Osteocyte (in vitro differentiated cells): ENCODE results near the gene SYT5. TPM values are rescaled to one million over a fixed set of nuclear protein-coding genes. Genes with fewer than 3 reads are reported as not detected.
"Not testable (repeated sequence)": the region's sequence is repeated elsewhere in the genome, so short reads cannot be mapped to it uniquely, and the experiment has no call there.

Source experiments
- DNase-seq: peaks from one replicate; pipeline ENCODE4 v3.0.0; 2021; ENCODE audit warnings: mixed read lengths; ENCODE audit not compliant: unreplicated experiment; ENCODE audit errors: extremely low spot score
- H3K27ac Mint-ChIP-seq: one replicate; pipeline ENCODE4 v1.8.0; 2021; ENCODE audit warnings: mild to moderate bottlenecking, mixed read lengths; ENCODE audit not compliant: unreplicated experiment
- H3K27me3 Mint-ChIP-seq: one replicate; pipeline ENCODE4 v1.8.0; 2021; ENCODE audit warnings: mixed read lengths; ENCODE audit not compliant: unreplicated experiment
- H3K36me3 Mint-ChIP-seq: one replicate; pipeline ENCODE4 v1.8.0; 2021; ENCODE audit warnings: mixed read lengths; ENCODE audit not compliant: unreplicated experiment
- H3K4me1 Mint-ChIP-seq: one replicate; pipeline ENCODE4 v1.8.0; 2021; ENCODE audit warnings: mixed read lengths; ENCODE audit not compliant: unreplicated experiment
- H3K4me3 Mint-ChIP-seq: one replicate; pipeline ENCODE4 v1.8.0; 2021; ENCODE audit warnings: mild to moderate bottlenecking, moderate library complexity, mixed read lengths; ENCODE audit not compliant: unreplicated experiment
- H3K9me3 Mint-ChIP-seq: one replicate; pipeline ENCODE4 v1.8.0; 2021; ENCODE audit warnings: mixed read lengths; ENCODE audit not compliant: unreplicated experiment
- CTCF ChIP-seq: fragments of 200-600 bp; sonication (generic); IDR thresholded peaks from 2 replicates; pipeline ENCODE4 v1.5.0; 2021; ENCODE audit warnings: antibody characterized with exemption, mild to moderate bottlenecking, moderate library complexity
- total RNA-seq: library from RNA; stranded (reverse); gene quantifications from 2 replicates; pipeline ENCODE4 v1.2.1, GENCODE V29; 2021

Gene SYT5
- total RNA-seq, 1 donor from 2014 or later = not detected

GRCh38 chr19:55202199-55202598, 22.1 kb upstream of the SYT5 start:
- H3K27ac Mint-ChIP-seq, DNase-seq, H3K4me1 Mint-ChIP-seq, H3K36me3 Mint-ChIP-seq, H3K9me3 Mint-ChIP-seq, H3K4me3 Mint-ChIP-seq: not testable (repeated sequence)
- H3K27me3 Mint-ChIP-seq = peaks cover 21% of the 10 kb centered on the region
- peak; percentile 36 for TF ChIP-seq CTCF

GRCh38 chr19:55199620-55200204, 19.6 kb upstream of the SYT5 start:
- H3K4me3 Mint-ChIP-seq = no peak overlapping the region
- H3K9me3 Mint-ChIP-seq = no peaks in the 10 kb centered on the region
- H3K27me3 Mint-ChIP-seq = peaks cover 15% of the 10 kb centered on the region
- no peak for TF ChIP-seq CTCF
- no peak overlapping the region for H3K27ac Mint-ChIP-seq
- no peak for DNase-seq
- H3K4me1 Mint-ChIP-seq = no peaks in the 10 kb centered on the region
- no peaks in the 10 kb centered on the region for H3K36me3 Mint-ChIP-seq

- Mint-ChIP-seq H3K27ac (no peak overlapping the region), H3K4me3 (no peak overlapping the region), H3K9me3 (no peaks in the 10 kb centered on the region), H3K4me1 (no peaks in the 10 kb centered on the region), H3K36me3 (no peaks in the 10 kb centered on the region), H3K27me3 (peaks cover 13% of the 10 kb centered on the region)
- no peak for DNase-seq
- TF ChIP-seq CTCF = no peak
Observed at GRCh38 chr19:55198651-55199050, 18.6 kb upstream of the SYT5 start.

- H3K36me3 Mint-ChIP-seq = no peaks in the 10 kb centered on the region
- no peaks in the 10 kb centered on the region for H3K9me3 Mint-ChIP-seq
- no peak overlapping the region for H3K27ac Mint-ChIP-seq
- H3K4me1 Mint-ChIP-seq = no peaks in the 10 kb centered on the region
- H3K4me3 Mint-ChIP-seq = no peak overlapping the region
- no peak for TF ChIP-seq CTCF
- DNase-seq = no peak
- peaks cover 13% of the 10 kb centered on the region for H3K27me3 Mint-ChIP-seq
Observed at GRCh38 chr19:55197528-55197927, 17.4 kb upstream of the SYT5 start.

- no peaks in the 10 kb centered on the region for H3K4me1 Mint-ChIP-seq
- H3K27ac Mint-ChIP-seq = no peak overlapping the region
- no peak for TF ChIP-seq CTCF
- no peak for DNase-seq
- no peaks in the 10 kb centered on the region for H3K36me3 Mint-ChIP-seq
- peaks cover 14% of the 10 kb centered on the region for H3K27me3 Mint-ChIP-seq
- no peaks in the 10 kb centered on the region for H3K9me3 Mint-ChIP-seq
- no peak overlapping the region for H3K4me3 Mint-ChIP-seq
Observed at GRCh38 chr19:55196803-55197202, 16.7 kb upstream of the SYT5 start.
